Right lobe of liver (tissue), 6 donors: ENCODE measurements around the gene ARHGAP44. TPM values are rescaled to one million over a fixed set of nuclear protein-coding genes. Genes with fewer than 3 reads are reported as not detected.

ENCODE experiments used
- ATAC-seq, 4 donors: fragments of 200-7000 bp; cut with Tn5 transposase; one replicate each; pipeline ENCODE4 v1.9.1; 2020; ENCODE audit warnings: mild to moderate bottlenecking in 4 of 4, moderate library complexity in 4 of 4
- DNase-seq, 3 donors: peaks; one replicate each; pipeline ENCODE4 v3.0.0-alpha.2; 2020
- H3K27ac ChIP-seq, 3 donors: fragments of 200-600 bp; one replicate each; pipeline ENCODE4 v1.8.0; 2022
- H3K27me3 ChIP-seq, 2 donors: fragments of 200-600 bp; one replicate each; pipeline ENCODE4 v1.8.0; 2022
- H3K36me3 ChIP-seq, 4 donors: fragments of 200-600 bp; sonication (generic) in 1 of 4; one replicate each; pipeline versions ENCODE4 v1.5.1 to v1.8.0; 2017 to 2022; ENCODE audit warnings: control low read depth in 1 of 4
- H3K4me1 ChIP-seq, 4 donors: fragments of 200-600 bp; sonication (generic) in 1 of 4; one replicate each; pipeline versions ENCODE4 v1.5.1 to v1.8.0; 2017 to 2022; ENCODE audit warnings: control low read depth in 1 of 4
- H3K4me3 ChIP-seq, 3 donors: fragments of 200-600 bp; one replicate each; pipeline ENCODE4 v1.8.0; 2022
- H3K9me3 ChIP-seq, 4 donors: fragments of 200-600 bp; sonication (generic) in 1 of 4; one replicate each; pipeline versions ENCODE4 v1.5.1 to v1.8.0; 2017 to 2022; ENCODE audit warnings: control low read depth in 1 of 4
- CTCF ChIP-seq, 4 donors: fragments of 200-600 bp in 3 of 4; fragments of 450-650 bp in 1 of 4; IDR thresholded peaks; one replicate each; pipeline versions ENCODE4 v1.5.1 to v1.8.0; 2016 to 2022; ENCODE audit warnings: antibody characterized with exemption in 4 of 4, mild to moderate bottlenecking in 2 of 4
- POLR2A ChIP-seq: fragments of 450-650 bp; IDR thresholded peaks from one replicate; pipeline ENCODE4 v1.6.1; 2017; ENCODE audit warnings: antibody characterized with exemption, mild to moderate bottlenecking
- WGBS: methylation state at CpG from one replicate; pipeline ENCODE4 v1.1.6; 2018; ENCODE audit warnings: low coverage, low lambda C conversion rate; ENCODE audit not compliant: insufficient coverage; ENCODE audit errors: missing lambda C conversion rate; 5-methylcytosine and 5-hydroxymethylcytosine counted together
- intact Hi-C, 2 donors: fragments of 100-400 bp; cut with DNase I; formaldehyde crosslinking; loops; one replicate each; pipeline versions ENCODE4 v1.11.2 to v1.14.1; 2022
- total RNA-seq, 6 experiments: library from RNA; depleted of rRNA in 2 of 6; stranded (reverse); fragments of >200 nt in 2 of 6; fragmentation: NEBNext Ultra II Directional in 3 of 6; extraction: Animal tissue kit (Norgen Biotek cat#: 25700) in 3 of 6; gene quantifications; one replicate each; pipeline versions ENCODE4 v1.1.0 to v1.2.4, GENCODE V29; 2016 to 2023
- donor health status: DM: no; HTN: yes; CAD: no.
- donor health status: DM: no; HTN: no; CAD: no.
- donor health status: DM: no; HTN: no; CAD: no.
- donor health status: DM: no; HTN: yes; CAD: no.
- donor health status: DM: no; HTN: yes; CAD: no.

ARHGAP44 gene
- total RNA-seq, 6 experiments from 2014 or later, result 0.49 to 1.1 (median 0.63) TPM

GRCh38 chr17:12928736-12929135 lies 139.4 kb downstream of the ARHGAP44 start:
- 20% methylated on average over 1 of the region's 2 CpGs for WGBS
- ATAC-seq, result peak; percentile 88 to 93 (median 92)
- intact Hi-C loops, result loop anchor here (5.0 to 10.0 kb wide), 2 partner anchors 74 to 76 kb away; no protein-coding TSS in a partner anchor

GRCh38 chr17:12936501-12936900 lies 147.2 kb downstream of the ARHGAP44 start:
- DNase-seq (no peak), ATAC-seq (no peak)
- no peaks in the 10 kb centered on the region for H3K4me1 ChIP-seq
- H3K27ac ChIP-seq, result no peak overlapping the region
- TF ChIP-seq POLR2A (no peak), CTCF (IDR thresholded peaks at IDR 0.05) (no peak)
- no peaks in the 10 kb centered on the region for H3K27me3 ChIP-seq
- H3K9me3 ChIP-seq, result no peaks in the 10 kb centered on the region
- 41% methylated on average over 3 of the region's 3 CpGs for WGBS
- no peak overlapping the region for H3K4me3 ChIP-seq
- no peaks in the 10 kb centered on the region for H3K36me3 ChIP-seq
- intact Hi-C loops, result no loop called here

More at GRCh38 chr17:12928736-12929135, 139.4 kb downstream of the ARHGAP44 start:
- H3K9me3 ChIP-seq, result no peaks in the 10 kb centered on the region
- H3K36me3 ChIP-seq, result no peaks in the 10 kb centered on the region
- TF ChIP-seq CTCF (IDR thresholded peaks at IDR 0.05), result peak; percentile 40 to 65 (median 64)
- no peak for TF ChIP-seq POLR2A
- no peaks in the 10 kb centered on the region for H3K4me1 ChIP-seq
- DNase-seq, result peak in 2 of 3 donors; percentile 27 to 50
- no peak overlapping the region for H3K27ac ChIP-seq
- H3K4me3 ChIP-seq, result no peak overlapping the region
- no peaks in the 10 kb centered on the region for H3K27me3 ChIP-seq

- TF ChIP-seq POLR2A (no peak), CTCF (IDR thresholded peaks at IDR 0.05) (no peak)
- 76% methylated on average over 2 of the region's 2 CpGs for WGBS
- DNase-seq (no peak), ATAC-seq (no peak)
- Histone ChIP-seq H3K27ac (no peak overlapping the region), H3K36me3 (no peaks in the 10 kb centered on the region), H3K27me3 (no peaks in the 10 kb centered on the region), H3K9me3 (no peaks in the 10 kb centered on the region), H3K4me1 (no peaks in the 10 kb centered on the region), H3K4me3 (no peak overlapping the region)
- intact Hi-C loops, result no loop called here
Observed at GRCh38 chr17:12940699-12941098, 151.4 kb downstream of the ARHGAP44 start.

- no peak for DNase-seq
- Histone ChIP-seq H3K4me3 (no peak overlapping the region), H3K4me1 (no peaks in the 10 kb centered on the region), H3K9me3 (no peaks in the 10 kb centered on the region), H3K36me3 (no peaks in the 10 kb centered on the region), H3K27me3 (no peaks in the 10 kb centered on the region), H3K27ac (no peak overlapping the region)
- TF ChIP-seq CTCF (IDR thresholded peaks at IDR 0.05) (no peak), POLR2A (no peak)
- no peak for ATAC-seq
- 59% methylated on average over 4 of the region's 4 CpGs for WGBS
- intact Hi-C loops, result no loop called here
Observed at GRCh38 chr17:12947047-12947446, 157.7 kb downstream of the ARHGAP44 start.

- TF ChIP-seq CTCF (IDR thresholded peaks at IDR 0.05), result no peak
- TF ChIP-seq POLR2A, result no peak
- H3K27me3 ChIP-seq, result no peaks in the 10 kb centered on the region
- no peaks in the 10 kb centered on the region for H3K4me1 ChIP-seq
- no peak for DNase-seq
- H3K36me3 ChIP-seq, result no peaks in the 10 kb centered on the region
- H3K4me3 ChIP-seq, result no peak overlapping the region
- no peak for ATAC-seq
- H3K27ac ChIP-seq, result no peak overlapping the region
- intact Hi-C loops, result no loop called here
- H3K9me3 ChIP-seq, result no peaks in the 10 kb centered on the region
- WGBS, result 80% methylated on average over 3 of the region's 4 CpGs
Observed at GRCh38 chr17:12952012-12952411, 162.7 kb downstream of the ARHGAP44 start.
